ENCODE measurements around the gene C6orf132.

C6orf132 gene

GRCh38 chr6:42068872-42069522 is 73.4 kb downstream of the C6orf132 start:
- no peak for DNase-seq

- DNase-seq, result no peak
Measured at GRCh38 chr6:42068173-42068572, 74.2 kb downstream of the C6orf132 start.

- DNase-seq, result no peak
Measured at GRCh38 chr6:42066156-42066675, 76.2 kb downstream of the C6orf132 start.

- DNase-seq, result no peak
Measured at GRCh38 chr6:42059743-42060142, 82.7 kb downstream of the C6orf132 start.

- no peak for DNase-seq
Measured at GRCh38 chr6:42053601-42054000, 88.8 kb downstream of the C6orf132 start.

- no peak for DNase-seq
Measured at GRCh38 chr6:42051268-42051653, 91.2 kb downstream of the C6orf132 start.

Measured in NCI-H1930 (cell line).